GM20000 (cell line): ENCODE data around the gene GPN1.
"Not testable (repeated sequence)": the region's sequence is repeated elsewhere in the genome, so short reads cannot be mapped to it uniquely, and the experiment has no call there.

Source experiments
- DNase-seq: peaks from one replicate; pipeline ENCODE4 v3.0.0; 2012; ENCODE audit warnings: low spot score
- CTCF ChIP-seq: IDR thresholded peaks from 2 replicates; pipeline ENCODE4 v1.5.1; 2012; ENCODE audit warnings: mild to moderate bottlenecking, control low read depth; ENCODE audit errors: extremely low read depth, missing control alignments

Gene GPN1

DNA sequence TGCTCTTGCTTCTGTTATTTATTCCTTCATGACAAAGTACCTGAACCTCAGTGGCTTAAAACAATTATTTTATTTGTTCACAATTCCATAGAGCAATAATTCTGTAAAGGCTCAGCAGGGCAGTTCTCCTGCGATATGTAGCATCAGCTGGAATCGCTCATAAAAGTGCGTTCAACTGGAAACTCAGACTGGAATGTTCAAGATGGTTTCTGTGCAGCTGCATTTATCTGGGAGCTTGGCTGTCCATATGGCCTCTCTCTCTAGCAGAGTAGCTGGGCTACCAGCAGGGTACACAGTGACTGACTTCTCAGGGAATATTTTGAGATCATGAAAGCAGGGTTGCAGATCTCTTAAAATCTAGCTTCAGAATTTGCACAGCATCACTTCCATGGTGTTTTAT is 13.5 kb upstream of the GPN1 start:
- no peak for DNase-seq
- no peak for TF ChIP-seq CTCF

- DNase-seq, result no peak
- no peak for TF ChIP-seq CTCF
Measured at GRCh38 chr2:27621524-27621923, 7.3 kb upstream of the GPN1 start.

DNA sequence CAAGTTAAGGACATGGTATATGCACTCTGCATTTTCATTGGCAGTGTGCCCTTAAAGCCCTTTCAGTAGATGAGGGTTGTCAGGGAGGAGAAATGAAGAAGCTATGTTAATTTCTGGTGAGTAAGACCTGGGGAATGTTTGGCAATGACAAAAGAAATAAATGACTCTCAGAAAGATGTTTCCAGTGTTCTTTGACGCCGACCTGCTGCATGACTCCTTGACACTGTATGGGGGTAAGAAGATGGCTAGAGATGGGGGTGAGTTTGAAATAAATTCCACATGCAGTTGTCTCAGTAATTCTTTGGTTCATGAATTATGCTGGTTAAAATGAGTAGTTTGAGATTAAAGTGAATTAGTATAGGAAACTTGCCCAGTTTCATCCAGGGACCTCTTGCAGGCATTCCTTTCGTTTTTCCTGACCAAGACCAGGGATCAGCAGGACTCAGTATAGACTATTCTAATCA is 5.9 kb upstream of the GPN1 start:
- TF ChIP-seq CTCF, result no peak

GRCh38 chr2:27624943-27625342 is 3.9 kb upstream of the GPN1 start:
- DNase-seq, result no peak
- TF ChIP-seq CTCF, result no peak

More for the DNA sequence above, 5.9 kb upstream of the GPN1 start:
- no peak for DNase-seq

DNA sequence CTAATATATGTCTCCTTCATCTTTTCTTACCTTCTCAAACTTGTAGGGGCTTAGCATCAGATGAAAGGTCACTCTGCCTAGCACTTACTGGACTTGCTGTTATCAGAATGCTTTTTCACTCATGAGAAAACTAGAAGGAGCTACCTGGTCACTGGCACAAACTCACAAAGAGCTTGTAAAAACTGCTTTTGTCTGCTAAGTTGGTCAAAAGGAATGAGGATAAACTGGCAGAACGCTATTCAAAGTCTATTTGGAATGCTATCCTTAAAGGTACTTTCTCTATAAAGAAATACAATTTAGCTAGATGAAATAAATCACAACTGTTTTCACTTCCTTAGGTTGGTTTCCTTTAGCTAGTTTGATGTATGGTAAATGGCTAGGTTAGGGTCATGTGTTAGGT is 2.5 kb upstream of the GPN1 start:
- DNase-seq, result not testable (repeated sequence)

GRCh38 chr2:27626921-27627320 is 1.9 kb upstream of the GPN1 start:
- DNase-seq, result not testable (repeated sequence)

- no peak for DNase-seq
- TF ChIP-seq CTCF, result no peak
Measured at GRCh38 chr2:27627963-27628766, 685 bp upstream of the GPN1 start.

GRCh38 chr2:27630257-27630656 is 1.4 kb downstream of the GPN1 start:
- DNase-seq, result not testable (repeated sequence)

DNA sequence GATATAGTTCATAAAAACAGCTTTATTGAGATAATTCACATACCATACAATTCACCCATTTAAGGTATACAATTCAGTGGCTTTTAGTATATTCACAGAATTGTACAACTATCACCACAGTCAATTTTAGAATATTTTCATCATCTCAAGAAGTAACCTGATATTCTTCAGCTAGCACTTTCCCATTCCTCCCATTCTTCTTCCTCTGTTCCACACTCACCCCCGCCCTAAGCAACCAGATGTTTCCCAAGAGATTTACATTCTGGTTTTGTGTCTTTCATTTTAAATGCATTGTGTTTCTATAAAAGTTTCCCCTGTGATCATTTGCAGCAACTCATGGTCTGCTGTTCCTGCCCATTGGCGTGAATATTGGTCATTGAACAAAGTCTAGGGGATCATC is 5.4 kb downstream of the GPN1 start:
- no peak for TF ChIP-seq CTCF
- no peak for DNase-seq
